Measurements from ENCODE around the gene CEPT1. TPM values are rescaled to one million over a fixed set of nuclear protein-coding genes. Genes with fewer than 3 reads are reported as not detected.

Gene CEPT1
- total RNA-seq, 1 experiment from 2014 or later: 33.0 TPM

GRCh38 chr1:111161843-111162487 lies 21.9 kb downstream of the CEPT1 start:
- no peak overlapping the region for H2AFZ ChIP-seq (ENCODE audit: low read length)
- Mint-ChIP-seq H3K4me3 (no peak overlapping the region), H3K4me1 (no peaks in the 10 kb centered on the region), H3K27ac (peak overlapping the region in 2 of 3 experiments; percentile 17 to 18; a peak in 2 of 7 replicates), H3K27me3 (ENCODE audit: low read depth) (no peaks in the 10 kb centered on the region), H3K36me3 (ENCODE audit: insufficient read depth in 1 of 3, low read depth in 3 of 3) (peaks cover 4 to 18% (median 10%) of the 10 kb centered on the region in 3 experiments; a peak in 4 of 7 replicates), H3K9me3 (no peaks in the 10 kb centered on the region)
- no peak overlapping the region for H3K56ac ChIP-seq (ENCODE audit: insufficient read length, low read depth, low read length)
- H3K23me2 ChIP-seq (ENCODE audit: insufficient read length, low read depth, low read length, poor library complexity, severe bottlenecking): no peaks in the 10 kb centered on the region
- H3K4me2 ChIP-seq (ENCODE audit: insufficient read depth, insufficient read length, low read length): no peak overlapping the region
- no peaks in the 10 kb centered on the region for H3K79me1 ChIP-seq (ENCODE audit: insufficient read depth, low read depth, low read length, poor library complexity, severe bottlenecking)
- no peaks in the 10 kb centered on the region for H3K4me1 ChIP-seq (ENCODE audit: insufficient read depth, low read length)
- 0 out of 2 replicates have a peak, but pooled peaks cover 1% of the 10 kb centered on the region for H3K79me2 ChIP-seq (ENCODE audit: insufficient read depth, low read length)
- DNase-seq: no peak
- H3K18ac ChIP-seq (ENCODE audit: insufficient read length, low read depth, low read length): no peak overlapping the region
- no CpG with 5 or more reads among the region's 1 CpG for WGBS (ENCODE audit: extremely low coverage, insufficient read length, low lambda C conversion rate)
- H3K23ac ChIP-seq (ENCODE audit: insufficient read length, low read depth, low read length): no peak overlapping the region
- no peak overlapping the region for H2BK12ac ChIP-seq (ENCODE audit: insufficient read length, low read depth, low read length)
- TF ChIP-seq CTCF (conservative IDR thresholded peaks at IDR 0.05): no peak
- no peaks in the 10 kb centered on the region for H3K27me3 ChIP-seq (ENCODE audit: insufficient read depth, low read length)
- no peak overlapping the region for H2BK15ac ChIP-seq (ENCODE audit: low read depth, low read length)
- H3K27ac ChIP-seq (ENCODE audit: insufficient read length, low read depth, low read length): no peak overlapping the region
- no peaks in the 10 kb centered on the region for H4K20me1 ChIP-seq (ENCODE audit: control insufficient read depth, insufficient read depth, insufficient read length)
- H3K14ac ChIP-seq (ENCODE audit: insufficient read depth, low read length): no peak overlapping the region
- H3K9ac ChIP-seq (ENCODE audit: extremely low read depth, insufficient read length, low read length): no peak overlapping the region
- H2BK20ac ChIP-seq (ENCODE audit: low read depth, low read length, poor library complexity, severe bottlenecking): no peak overlapping the region
- H4K8ac ChIP-seq (replicated peaks; ENCODE audit: insufficient read length, low read depth, low read length): no peak overlapping the region
- no peaks in the 10 kb centered on the region for H3K9me3 ChIP-seq (ENCODE audit: control insufficient read depth, low read depth, low read length)
- no peak overlapping the region for H2BK120ac ChIP-seq (ENCODE audit: low read depth, low read length, poor library complexity, severe bottlenecking)
- H2AK5ac ChIP-seq (ENCODE audit: insufficient read length, low read length): no peak overlapping the region
- H4K91ac ChIP-seq (ENCODE audit: insufficient read length, low read depth, low read length): no peak overlapping the region
- H4K5ac ChIP-seq (ENCODE audit: insufficient read length, low read depth, low read length): no peak overlapping the region
- H2BK5ac ChIP-seq (ENCODE audit: insufficient read length, low read length): no peak overlapping the region
- H3T11ph ChIP-seq (ENCODE audit: low read length): no peak overlapping the region
- no peak overlapping the region for H3K4ac ChIP-seq (ENCODE audit: low read depth, low read length)

All from H9 (cell line).